ENCODE measurements around the gene ISG15.

Gene ISG15

DNA sequence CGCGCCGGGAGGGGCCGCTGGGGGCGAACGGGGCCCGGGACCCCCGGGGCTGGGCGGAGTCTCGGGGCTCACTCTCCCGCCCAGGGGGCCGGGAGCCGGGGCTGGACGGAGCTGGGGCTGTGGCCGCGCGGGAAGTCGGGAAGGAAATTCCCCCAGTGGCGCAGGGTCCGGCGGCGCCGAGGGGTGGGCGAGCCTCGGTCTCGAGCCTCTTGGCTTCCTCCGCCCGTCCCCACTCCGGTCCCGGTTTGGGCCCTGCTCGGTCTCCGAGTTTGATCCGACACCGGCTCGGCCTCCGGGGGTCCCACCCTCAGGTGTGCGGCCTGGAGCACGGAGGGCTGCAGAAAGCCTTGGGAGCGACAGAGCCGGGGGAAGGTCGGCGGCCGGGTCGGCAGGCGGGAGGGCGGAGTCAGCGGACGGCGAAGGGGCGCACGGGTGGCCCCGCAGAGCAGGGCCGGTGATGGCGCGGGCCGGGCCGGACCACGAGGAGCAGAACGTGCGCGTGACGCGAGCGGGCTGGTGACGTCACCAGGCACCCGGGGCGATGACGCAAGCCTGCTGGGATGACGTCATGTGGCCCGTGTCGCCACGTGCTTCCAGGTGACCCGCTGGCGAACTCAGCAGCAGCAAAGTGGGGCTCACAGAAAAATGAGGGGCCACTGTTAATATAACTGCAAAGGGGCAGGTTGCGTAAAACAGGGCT is 12.8 kb upstream of the ISG15 start:
- DNase-seq (ENCODE audit: low read depth) = peak; percentile 29
- peak overlapping the region; percentile 42 for H3K4me3 ChIP-seq (ENCODE audit: control insufficient read depth, low read depth, low read length)
- TF ChIP-seq, protein P1, sequence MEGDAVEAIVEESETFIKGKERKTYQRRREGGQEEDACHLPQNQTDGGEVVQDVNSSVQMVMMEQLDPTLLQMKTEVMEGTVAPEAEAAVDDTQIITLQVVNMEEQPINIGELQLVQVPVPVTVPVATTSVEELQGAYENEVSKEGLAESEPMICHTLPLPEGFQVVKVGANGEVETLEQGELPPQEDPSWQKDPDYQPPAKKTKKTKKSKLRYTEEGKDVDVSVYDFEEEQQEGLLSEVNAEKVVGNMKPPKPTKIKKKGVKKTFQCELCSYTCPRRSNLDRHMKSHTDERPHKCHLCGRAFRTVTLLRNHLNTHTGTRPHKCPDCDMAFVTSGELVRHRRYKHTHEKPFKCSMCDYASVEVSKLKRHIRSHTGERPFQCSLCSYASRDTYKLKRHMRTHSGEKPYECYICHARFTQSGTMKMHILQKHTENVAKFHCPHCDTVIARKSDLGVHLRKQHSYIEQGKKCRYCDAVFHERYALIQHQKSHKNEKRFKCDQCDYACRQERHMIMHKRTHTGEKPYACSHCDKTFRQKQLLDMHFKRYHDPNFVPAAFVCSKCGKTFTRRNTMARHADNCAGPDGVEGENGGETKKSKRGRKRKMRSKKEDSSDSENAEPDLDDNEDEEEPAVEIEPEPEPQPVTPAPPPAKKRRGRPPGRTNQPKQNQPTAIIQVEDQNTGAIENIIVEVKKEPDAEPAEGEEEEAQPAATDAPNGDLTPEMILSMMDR (IDR thresholded peaks at IDR 0.05; ENCODE audit: control insufficient read depth, insufficient read depth, low read depth, low read length, missing control alignments) = no peak

- DNase-seq (ENCODE audit: low read depth) = no peak
- peak overlapping the region; percentile 41 for H3K4me3 ChIP-seq (ENCODE audit: control insufficient read depth, low read depth, low read length)
- TF ChIP-seq, protein P1 (IDR thresholded peaks at IDR 0.05; ENCODE audit: control insufficient read depth, insufficient read depth, low read depth, low read length, missing control alignments) = no peak
Observed at GRCh38 chr1:1001057-1001783, 12.1 kb upstream of the ISG15 start.

DNA sequence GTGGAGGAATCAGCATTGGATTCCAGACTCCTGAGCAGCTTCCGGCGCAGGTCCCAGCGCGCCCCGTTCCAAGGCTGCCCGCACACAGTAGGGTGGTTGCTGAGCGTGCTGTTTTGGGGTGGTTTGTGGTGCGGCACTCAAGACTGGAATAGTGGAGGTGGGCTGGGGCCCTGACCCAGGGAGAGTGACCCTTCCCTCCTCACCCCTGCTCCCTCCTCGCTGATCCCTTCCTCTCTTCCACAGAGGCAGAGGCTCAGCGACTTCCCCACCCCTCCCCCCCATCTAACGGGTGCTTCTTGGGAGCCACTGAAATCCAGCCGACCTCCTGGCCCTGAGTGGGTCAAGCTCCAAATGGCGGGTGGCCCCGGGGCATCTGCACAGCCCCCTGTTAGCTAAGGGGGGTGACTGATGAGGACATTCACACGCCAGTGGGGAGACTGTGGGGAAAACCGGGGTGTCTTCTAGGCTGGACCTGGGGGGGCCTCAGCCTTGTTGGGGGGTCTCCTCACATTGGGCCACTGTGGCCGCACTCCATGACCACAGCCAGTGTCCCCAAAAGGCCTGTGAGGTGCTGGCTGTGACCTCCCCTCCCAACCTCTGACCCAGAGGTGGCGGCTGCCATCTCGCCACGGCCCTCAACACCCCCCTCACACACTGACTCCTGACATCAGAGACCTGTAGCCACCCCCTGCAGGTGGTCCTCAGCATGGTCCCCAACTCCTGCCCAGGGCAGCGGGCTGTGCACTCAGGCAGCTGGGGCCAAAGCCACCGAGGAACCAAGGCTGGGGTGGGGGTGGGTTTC is 9.5 kb upstream of the ISG15 start:
- H3K4me3 ChIP-seq (ENCODE audit: control insufficient read depth, low read depth, low read length) = no peak overlapping the region
- TF ChIP-seq, protein P1 (IDR thresholded peaks at IDR 0.05; ENCODE audit: control insufficient read depth, insufficient read depth, low read depth, low read length, missing control alignments) = no peak
- DNase-seq (ENCODE audit: low read depth) = no peak

GRCh38 chr1:1004420-1004779 is 8.9 kb upstream of the ISG15 start:
- H3K4me3 ChIP-seq (ENCODE audit: control insufficient read depth, low read depth, low read length) = no peak overlapping the region
- TF ChIP-seq, protein P1 (IDR thresholded peaks at IDR 0.05; ENCODE audit: control insufficient read depth, insufficient read depth, low read depth, low read length, missing control alignments) = no peak
- no peak for DNase-seq (ENCODE audit: low read depth)

DNA sequence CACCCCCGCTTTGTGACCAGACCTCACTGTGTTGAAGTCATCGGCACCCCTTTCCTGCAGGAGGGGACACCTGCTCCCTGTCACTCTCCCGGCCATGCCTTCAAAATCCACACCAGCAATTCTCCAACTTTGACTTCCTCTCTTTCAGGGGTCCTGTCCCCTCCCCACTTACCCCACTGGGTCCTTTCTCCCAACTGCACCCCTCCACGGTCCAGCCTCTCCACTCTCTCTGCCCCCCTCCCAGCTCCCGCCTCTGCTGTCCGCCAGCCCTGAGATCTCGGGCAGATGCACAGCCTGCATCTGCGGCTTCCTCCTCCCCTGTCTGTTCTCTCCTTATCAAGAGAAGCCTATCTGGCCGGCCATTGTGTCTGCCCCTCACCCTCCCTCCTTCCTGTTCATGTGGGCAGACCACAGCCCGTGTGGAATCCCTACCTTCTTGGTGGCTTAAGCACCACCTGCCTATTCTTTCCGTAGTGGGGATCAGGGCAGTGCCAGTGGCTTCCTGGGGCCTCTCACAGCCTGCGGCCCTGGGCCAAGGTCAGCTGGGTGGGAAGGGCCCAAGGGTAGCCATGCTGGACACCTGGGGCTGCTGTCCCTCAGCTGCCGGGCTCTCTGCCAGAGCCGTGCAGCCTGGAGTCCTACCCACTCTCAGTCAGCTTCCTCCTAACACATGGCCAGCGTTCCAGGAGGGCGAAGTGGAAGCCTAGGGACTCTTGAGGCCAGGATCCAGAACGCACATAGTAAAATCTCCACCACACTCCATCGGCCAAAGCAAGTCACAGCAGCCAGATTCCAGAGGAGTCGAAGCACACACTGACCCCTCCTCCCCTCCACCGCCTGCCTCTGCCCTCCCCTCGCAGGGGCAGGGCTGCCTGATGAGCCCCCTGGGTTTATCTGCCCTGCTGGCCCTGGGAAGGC is 8.3 kb upstream of the ISG15 start:
- no peak overlapping the region for H3K4me3 ChIP-seq (ENCODE audit: control insufficient read depth, low read depth, low read length)
- TF ChIP-seq, protein P1 (IDR thresholded peaks at IDR 0.05; ENCODE audit: control insufficient read depth, insufficient read depth, low read depth, low read length, missing control alignments) = no peak

More for the DNA sequence above, 8.3 kb upstream of the ISG15 start:
- no peak for DNase-seq (ENCODE audit: low read depth)
